Activated CD8-positive, alpha-beta memory T cell treated with anti-CD3 and anti-CD28 coated beads, Interleukin-2, amount 50 U/mL, for 24 hours (primary cell): ENCODE results near the gene NSMCE3.

Experiments
- DNase-seq: peaks from one replicate; pipeline ENCODE4 v3.0.0-alpha.2; 2020; ENCODE audit errors: extremely low read depth

NSMCE3 gene

DNA sequence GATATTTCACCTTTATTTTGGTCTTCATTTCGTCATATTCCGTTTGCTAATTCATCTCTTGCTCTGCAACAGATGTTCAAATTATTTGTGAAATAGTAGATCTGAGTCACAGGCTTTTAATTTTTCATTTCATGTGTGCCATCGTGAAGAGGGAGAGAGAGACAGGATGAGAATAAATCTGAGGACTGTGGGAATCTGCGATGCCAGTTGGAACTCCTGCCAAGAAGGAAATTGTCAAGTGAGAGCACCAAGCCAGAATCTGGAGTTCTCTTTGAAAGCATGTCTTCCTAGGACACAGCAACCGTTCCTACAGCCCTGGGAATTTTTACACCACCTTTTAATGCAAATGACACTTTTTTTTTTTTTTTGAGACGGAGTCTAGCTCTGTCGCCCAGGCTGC, 48.8 kb downstream of the NSMCE3 start:
- DNase-seq = no peak

- no peak for DNase-seq
Measured at GRCh38 chr15:29216955-29217354, 52.7 kb downstream of the NSMCE3 start.
